Naive thymus-derived CD4-positive, alpha-beta T cell (primary cell): ENCODE data around the gene ALDH2. TPM values are rescaled to one million over a fixed set of nuclear protein-coding genes. Genes with fewer than 3 reads are reported as not detected.

Experiments used
- ATAC-seq: fragments of 150-1000 bp; cut with Tn5 transposase; 2 replicates; pipeline ENCODE4 v1.10.0; 2021; ENCODE audit warnings: mild to moderate bottlenecking, moderate library complexity
- CTCF ChIA-PET: fragments of 350-600 bp; sonication (Branson Sonifier 250); formaldehyde crosslinking; loops from one replicate; lab custom pipeline; 2021; ENCODE audit warnings: antibody characterized with exemption; lab: Charles Lee
- POLR2A ChIA-PET: fragments of 350-600 bp; sonication (Branson Sonifier 250); formaldehyde crosslinking; loops from one replicate; lab custom pipeline; 2021; ENCODE audit warnings: antibody characterized with exemption, inconsistent platforms; lab: Charles Lee
- DNase-seq, 9 donors: peaks; one replicate each; pipeline versions ENCODE4 v3.0.0 to v3.0.0-alpha.2; 2020 to 2022; ENCODE audit warnings: mixed read lengths in 1 of 9
- H3K27ac ChIP-seq: one replicate; pipeline ENCODE4 v1.7.0; 2013; ENCODE audit warnings: mild to moderate bottlenecking, low read depth, low read length, moderate library complexity
- H3K27me3 ChIP-seq, 2 donors: one replicate each; pipeline ENCODE4 v1.7.0; 2013; ENCODE audit warnings: low read length in 2 of 2, mild to moderate bottlenecking in 2 of 2, moderate library complexity in 2 of 2; ENCODE audit not compliant: control insufficient read depth in 2 of 2, insufficient read depth in 2 of 2
- H3K36me3 ChIP-seq, 3 experiments: 1 replicate in 2 of 3; 2 replicates in 1 of 3; pipeline ENCODE4 v1.7.0; 2013; ENCODE audit warnings: low read length in 3 of 3, mild to moderate bottlenecking in 3 of 3, moderate library complexity in 1 of 3; ENCODE audit not compliant: insufficient read depth in 3 of 3, control insufficient read depth in 2 of 3
- H3K4me1 ChIP-seq, 2 donors: one replicate each; pipeline ENCODE4 v1.7.0; 2013; ENCODE audit warnings: low read length in 2 of 2, mild to moderate bottlenecking in 2 of 2, moderate library complexity in 1 of 2; ENCODE audit not compliant: control insufficient read depth in 2 of 2, insufficient read depth in 2 of 2
- H3K4me3 ChIP-seq: 2 replicates; pipeline ENCODE4 v1.7.0; 2013; ENCODE audit warnings: mild to moderate bottlenecking, low read length
- H3K9me3 ChIP-seq, 3 experiments: 1 replicate in 2 of 3; 2 replicates in 1 of 3; pipeline ENCODE4 v1.7.0; 2013; ENCODE audit warnings: low read length in 3 of 3; ENCODE audit not compliant: control insufficient read depth in 2 of 3
- H3K27ac Mint-ChIP-seq, 9 donors: one replicate each; pipeline ENCODE4 v1.8.0; 2020 to 2022; ENCODE audit warnings: mixed read lengths in 9 of 9, mild to moderate bottlenecking in 8 of 9, moderate library complexity in 5 of 9, inconsistent platforms in 2 of 9
- H3K27me3 Mint-ChIP-seq, 5 donors: one replicate each; pipeline ENCODE4 v1.8.0; 2021 to 2022; ENCODE audit warnings: mixed read lengths in 5 of 5, mild to moderate bottlenecking in 1 of 5
- H3K36me3 Mint-ChIP-seq, 5 donors: one replicate each; pipeline ENCODE4 v1.8.0; 2020 to 2022; ENCODE audit warnings: mixed read lengths in 5 of 5, mild to moderate bottlenecking in 3 of 5, inconsistent platforms in 1 of 5
- H3K4me1 Mint-ChIP-seq, 7 donors: one replicate each; pipeline ENCODE4 v1.8.0; 2020 to 2022; ENCODE audit warnings: mixed read lengths in 7 of 7, mild to moderate bottlenecking in 3 of 7, inconsistent platforms in 1 of 7
- H3K4me3 Mint-ChIP-seq, 10 donors: one replicate each; pipeline ENCODE4 v1.8.0; 2020 to 2022; ENCODE audit warnings: mild to moderate bottlenecking in 10 of 10, mixed read lengths in 10 of 10, moderate library complexity in 6 of 10, inconsistent platforms in 2 of 10
- H3K9me3 Mint-ChIP-seq, 11 donors: one replicate each; pipeline ENCODE4 v1.8.0; 2020 to 2022; ENCODE audit warnings: mixed read lengths in 11 of 11, mild to moderate bottlenecking in 4 of 11, inconsistent platforms in 1 of 11, moderate library complexity in 1 of 11
- intact Hi-C, 2 donors: fragments of 100-400 bp; cut with micrococcal nuclease; formaldehyde crosslinking; loops; one replicate each; pipeline ENCODE4 v1.15.1; 2023
- polyA plus RNA-seq, 2 donors: library from polyadenylated mRNA; unstranded; fragments of 300-500 nt; fragmentation: Illumina TruSeq; gene quantifications; one replicate each; pipeline ENCODE4 v1.2.3, GENCODE V29; 2021
- total RNA-seq, 6 experiments: library from RNA in 5 of 6; stranded (reverse) in 5 of 6; gene quantifications; 1 replicate in 5 of 6; 2 replicates in 1 of 6; pipeline ENCODE4 v1.2.3 and lab custom pipeline; 2021 to 2026

Gene ALDH2
- total and polyA plus RNA-seq, 7 experiments from 2014 or later: 0.46 to 69.3 (median 3.3) TPM

DNA sequence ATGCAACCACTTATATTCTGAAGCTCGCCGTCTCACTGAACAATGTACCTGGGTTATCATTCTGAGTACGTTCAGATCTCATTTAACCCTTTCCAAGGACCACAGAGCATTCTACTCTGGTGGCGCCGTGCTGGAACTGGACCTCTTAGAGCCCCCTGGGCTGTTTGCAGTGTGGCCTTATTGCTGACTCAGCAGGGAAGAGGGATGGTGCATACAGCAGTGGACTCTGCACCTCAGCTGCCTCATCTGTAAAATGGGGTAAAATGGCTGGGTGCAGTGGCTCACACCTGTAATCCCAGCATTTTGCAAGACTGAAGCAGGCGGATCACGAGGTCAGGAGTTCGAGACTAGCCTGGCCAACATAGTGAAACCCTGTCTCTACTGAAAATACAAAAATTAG, 2.9 kb downstream of the ALDH2 start:
- H3K27me3 Mint-ChIP-seq: peaks cover 18 to 34% (median 26%) of the 10 kb centered on the region in 5 donors
- peaks cover 0 to 4% (median 3%) of the 10 kb centered on the region in 5 donors for H3K36me3 Mint-ChIP-seq
- CTCF ChIA-PET: no interaction called here

DNA sequence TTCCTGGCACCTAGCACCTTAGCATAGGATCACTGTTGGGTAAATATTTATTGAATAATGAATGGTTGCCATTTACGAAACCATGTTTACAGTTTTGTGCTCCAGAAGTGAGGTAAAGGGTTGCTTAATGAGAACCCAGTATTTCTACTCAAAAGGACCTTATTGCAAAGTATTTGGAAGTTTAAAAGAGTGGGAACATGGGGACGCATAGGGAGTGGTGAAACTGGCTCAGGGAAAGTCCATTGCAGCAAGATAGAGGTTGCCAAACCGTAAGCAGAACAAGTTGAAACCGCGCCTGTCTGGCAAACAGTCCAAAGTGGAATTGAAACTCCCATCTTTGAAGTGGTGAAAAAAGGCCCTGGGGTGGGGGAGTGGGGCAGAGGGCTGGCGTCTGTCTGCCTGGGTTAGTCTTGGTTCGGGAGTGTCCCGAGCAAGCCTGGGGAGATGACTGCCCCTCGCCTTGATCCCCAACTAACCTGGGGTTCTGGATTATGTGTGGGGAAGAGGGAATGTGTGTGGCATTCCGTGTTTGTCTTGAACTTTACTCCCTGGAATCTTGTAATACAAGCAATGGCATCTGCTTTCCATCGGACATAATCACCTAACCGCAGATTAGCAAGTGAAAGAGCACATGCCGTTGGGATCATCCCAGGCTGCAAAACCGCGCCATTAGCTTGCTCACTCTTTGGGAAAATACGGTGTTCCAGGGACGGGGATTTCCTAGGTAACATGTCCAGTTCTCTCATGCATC, 7.2 kb downstream of the ALDH2 start:
- no peaks in the 10 kb centered on the region for H3K36me3 Mint-ChIP-seq
- no peak overlapping the region for H3K4me3 ChIP-seq
- no peak overlapping the region for H3K27ac ChIP-seq
- H3K9me3 ChIP-seq: no peaks in the 10 kb centered on the region
- no peak overlapping the region for H3K27ac Mint-ChIP-seq
- H3K4me1 ChIP-seq: no peaks in the 10 kb centered on the region
- intact Hi-C loops: no loop called here
- ChIA-PET CTCF (no interaction called here), POLR2A (no interaction called here)
- peaks cover 0 to 20% (median 6%) of the 10 kb centered on the region in 7 donors for H3K4me1 Mint-ChIP-seq
- H3K4me3 Mint-ChIP-seq: no peak overlapping the region
- no peaks in the 10 kb centered on the region for H3K36me3 ChIP-seq
- DNase-seq: no peak
- ATAC-seq: peak; percentile 54
- no peaks in the 10 kb centered on the region for H3K27me3 ChIP-seq
- peaks cover 0 to 11% (median 0%) of the 10 kb centered on the region in 5 donors for H3K27me3 Mint-ChIP-seq
- no peaks in the 10 kb centered on the region for H3K9me3 Mint-ChIP-seq

More for the DNA sequence above, 2.9 kb downstream of the ALDH2 start:
- Histone ChIP-seq H3K9me3 (no peaks in the 10 kb centered on the region), H3K27ac (no peak overlapping the region), H3K4me3 (no peak overlapping the region), H3K36me3 (no peaks in the 10 kb centered on the region), H3K27me3 (peaks cover 0 to 3% of the 10 kb centered on the region in 2 donors), H3K4me1 (peaks cover 0 to 8% of the 10 kb centered on the region in 2 donors)
- Mint-ChIP-seq H3K4me3 (no peak overlapping the region), H3K9me3 (peaks cover 0 to 4% (median 0%) of the 10 kb centered on the region in 11 donors), H3K27ac (no peak overlapping the region), H3K4me1 (peaks cover 11 to 18% (median 14%) of the 10 kb centered on the region in 7 donors)
- DNase-seq (no peak), ATAC-seq (no peak)
- intact Hi-C loops: loop anchor here in 1 of 2 donors (5.0 kb wide), 1 partner anchor 43 kb away; no protein-coding TSS in a partner anchor
- POLR2A ChIA-PET: no interaction called here

DNA sequence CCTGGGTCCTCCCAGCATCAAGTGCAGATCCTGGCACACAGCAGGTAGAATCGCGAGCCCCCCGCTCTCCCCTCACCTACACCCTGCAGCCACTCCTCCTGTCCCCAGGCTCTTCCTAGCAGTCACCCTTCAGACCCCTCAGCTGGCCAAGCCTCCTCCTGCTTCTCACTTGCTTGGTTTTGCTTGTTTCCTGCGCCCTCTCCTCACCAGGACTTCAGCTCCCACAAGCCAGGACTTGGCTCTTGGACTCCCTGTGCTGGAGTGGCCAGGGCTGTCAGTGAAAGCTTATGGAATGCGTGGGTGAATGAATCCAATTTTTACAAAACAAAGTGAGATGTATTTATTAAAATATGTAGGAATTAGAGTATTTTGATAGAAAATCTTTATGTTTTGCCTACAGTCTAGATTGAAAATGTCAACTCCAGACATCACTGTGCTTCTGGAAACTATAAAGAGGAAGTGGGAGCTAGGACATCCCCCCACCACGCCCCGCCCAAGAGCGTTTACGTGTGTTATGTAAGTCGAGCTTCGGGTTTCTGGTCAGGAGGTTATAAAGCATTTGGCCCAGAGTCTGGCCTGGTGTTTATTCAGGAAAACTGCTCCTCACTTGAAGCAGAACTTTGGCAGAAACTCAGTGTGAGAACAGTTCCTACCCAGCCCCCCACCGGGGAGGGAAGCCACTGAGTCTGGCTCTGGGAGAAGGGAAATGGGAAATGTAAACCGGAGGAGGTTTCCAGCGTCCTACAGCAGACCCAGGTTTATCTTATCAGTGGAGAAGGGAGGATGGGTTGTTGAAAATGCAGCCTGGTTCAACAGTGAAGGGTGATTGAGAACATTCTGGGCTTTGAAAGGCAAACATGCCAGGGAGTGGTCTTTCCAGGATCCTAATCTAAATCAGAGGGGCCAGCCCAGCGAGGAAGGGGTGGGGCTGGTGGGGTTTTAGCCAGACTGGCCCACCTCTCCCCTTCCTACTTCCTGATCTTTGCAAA, 8.8 kb downstream of the ALDH2 start:
- DNase-seq (no peak), ATAC-seq (peak; percentile 77)
- Mint-ChIP-seq H3K27ac (peak overlapping the region in 2 of 9 donors; percentile 10 to 52), H3K9me3 (no peaks in the 10 kb centered on the region), H3K36me3 (no peaks in the 10 kb centered on the region), H3K4me1 (peaks cover 0 to 17% (median 6%) of the 10 kb centered on the region in 7 donors), H3K4me3 (peak overlapping the region in 1 of 10 donors; percentile 20), H3K27me3 (peaks cover 0 to 11% (median 0%) of the 10 kb centered on the region in 5 donors)
- no peaks in the 10 kb centered on the region for H3K9me3 ChIP-seq
- CTCF ChIA-PET: no interaction called here
- POLR2A ChIA-PET: no interaction called here
- no peaks in the 10 kb centered on the region for H3K27me3 ChIP-seq
- no peak overlapping the region for H3K27ac ChIP-seq
- H3K4me1 ChIP-seq: no peaks in the 10 kb centered on the region
- intact Hi-C loops: no loop called here
- no peaks in the 10 kb centered on the region for H3K36me3 ChIP-seq
- no peak overlapping the region for H3K4me3 ChIP-seq

DNA sequence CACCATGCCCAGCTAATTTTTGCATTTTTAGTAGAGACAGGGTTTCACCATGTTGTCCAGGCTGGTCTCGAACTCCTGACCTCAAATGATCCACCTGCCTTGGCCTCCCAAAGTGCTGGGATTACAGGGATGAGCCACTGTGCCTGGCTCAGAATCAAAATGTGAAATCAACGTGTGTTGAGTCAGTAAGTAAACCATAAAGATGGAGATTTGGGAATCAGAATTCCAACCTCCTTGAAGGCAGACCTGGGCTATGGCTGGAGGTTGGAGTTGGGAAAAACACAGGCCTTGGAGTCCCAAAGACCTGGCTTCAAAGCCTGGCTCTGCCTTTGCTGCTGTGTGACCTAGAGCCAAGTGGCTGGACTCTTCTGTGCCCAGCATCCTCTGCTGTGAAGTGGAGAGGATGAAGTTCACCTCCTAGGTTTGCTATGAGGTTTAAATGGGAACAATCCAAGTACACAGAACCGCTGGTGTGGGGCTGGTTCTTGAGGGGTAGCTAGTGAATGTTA, 10.2 kb downstream of the ALDH2 start:
- peaks cover 0 to 3% (median 2%) of the 10 kb centered on the region in 5 donors for H3K36me3 Mint-ChIP-seq
- DNase-seq (no peak), ATAC-seq (no peak)
- Histone ChIP-seq H3K9me3 (no peaks in the 10 kb centered on the region), H3K36me3 (no peaks in the 10 kb centered on the region), H3K27me3 (no peaks in the 10 kb centered on the region), H3K27ac (no peak overlapping the region), H3K4me3 (no peak overlapping the region), H3K4me1 (no peaks in the 10 kb centered on the region)
- peaks cover 0 to 11% (median 0%) of the 10 kb centered on the region in 5 donors for H3K27me3 Mint-ChIP-seq
- peaks cover 0 to 18% (median 6%) of the 10 kb centered on the region in 7 donors for H3K4me1 Mint-ChIP-seq
- ChIA-PET CTCF (no interaction called here), POLR2A (no interaction called here)
- intact Hi-C loops: no loop called here
- no peak overlapping the region for H3K4me3 Mint-ChIP-seq
- peaks cover 0 to 3% (median 0%) of the 10 kb centered on the region in 11 donors for H3K9me3 Mint-ChIP-seq
- no peak overlapping the region for H3K27ac Mint-ChIP-seq

DNA sequence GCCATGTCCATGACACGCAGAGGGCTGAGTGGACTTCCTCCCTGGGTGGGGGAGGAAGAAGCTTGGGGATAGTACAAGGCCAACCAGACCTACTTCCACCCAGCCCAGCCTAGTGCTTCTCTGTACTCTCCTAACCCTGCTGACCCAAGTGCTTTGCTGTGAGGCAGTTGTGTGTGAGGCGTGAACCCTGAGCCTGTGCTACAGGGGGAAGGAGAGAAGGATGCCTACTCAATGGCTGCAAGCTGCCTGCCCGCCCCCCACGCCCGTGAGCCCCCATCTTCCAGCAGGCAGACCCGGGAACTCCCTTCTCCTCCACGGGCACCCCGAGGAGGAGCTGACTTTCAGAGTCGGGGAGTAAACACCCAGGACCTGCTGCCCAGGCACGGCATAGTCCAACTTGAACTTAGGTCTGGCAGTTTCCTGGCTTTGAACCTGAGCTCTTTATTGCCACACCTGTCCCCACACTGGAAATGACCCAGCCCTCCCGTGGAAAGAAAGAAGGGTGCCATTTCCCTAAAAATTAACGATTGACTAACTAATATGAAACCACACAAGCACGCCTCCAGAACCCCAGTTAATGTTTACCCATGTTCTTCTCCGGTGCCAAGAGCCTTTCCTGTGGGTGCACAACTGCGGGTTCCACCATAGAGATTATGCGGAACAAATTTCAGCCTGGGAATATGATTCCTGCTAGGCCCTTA, 10.8 kb downstream of the ALDH2 start:
- Mint-ChIP-seq H3K36me3 (peaks cover 0 to 6% (median 3%) of the 10 kb centered on the region in 5 donors), H3K27ac (no peak overlapping the region), H3K27me3 (peaks cover 0 to 11% (median 0%) of the 10 kb centered on the region in 5 donors), H3K4me3 (no peak overlapping the region), H3K9me3 (peaks cover 0 to 3% (median 0%) of the 10 kb centered on the region in 11 donors), H3K4me1 (peaks cover 0 to 18% (median 6%) of the 10 kb centered on the region in 7 donors)
- no peaks in the 10 kb centered on the region for H3K36me3 ChIP-seq
- peak; percentile 66 for ATAC-seq
- ChIA-PET POLR2A (no interaction called here), CTCF (no interaction called here)
- H3K4me3 ChIP-seq: no peak overlapping the region
- H3K4me1 ChIP-seq: no peaks in the 10 kb centered on the region
- no peak for DNase-seq
- intact Hi-C loops: no loop called here
- H3K9me3 ChIP-seq: no peaks in the 10 kb centered on the region
- H3K27me3 ChIP-seq: no peaks in the 10 kb centered on the region
- no peak overlapping the region for H3K27ac ChIP-seq

DNA sequence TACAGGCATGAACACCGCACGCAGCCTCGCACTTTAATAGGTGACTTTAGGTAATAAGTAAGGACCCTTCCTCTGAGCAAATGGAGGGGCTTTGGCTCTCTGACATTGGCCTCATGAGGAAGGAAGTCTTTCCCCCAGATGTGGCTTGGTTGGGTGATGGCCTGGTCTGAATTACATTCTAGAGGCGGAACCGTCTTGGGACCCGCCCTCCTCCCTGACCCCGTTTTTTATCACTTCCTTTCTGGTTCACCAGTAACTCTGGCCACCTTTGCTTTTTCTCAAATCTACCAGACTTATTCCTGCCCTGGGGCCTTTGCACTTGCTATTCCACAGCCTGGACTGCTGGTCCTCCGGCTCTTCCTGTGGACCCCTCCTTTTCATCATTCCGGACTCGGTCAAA, 13.4 kb downstream of the ALDH2 start:
- Mint-ChIP-seq H3K9me3 (peaks cover 0 to 3% (median 0%) of the 10 kb centered on the region in 11 donors), H3K4me1 (peaks cover 0 to 15% (median 6%) of the 10 kb centered on the region in 7 donors), H3K27ac (no peak overlapping the region), H3K4me3 (no peak overlapping the region), H3K36me3 (peaks cover 0 to 6% (median 3%) of the 10 kb centered on the region in 5 donors), H3K27me3 (peaks cover 0 to 7% (median 0%) of the 10 kb centered on the region in 5 donors)
- intact Hi-C loops: no loop called here
- no peaks in the 10 kb centered on the region for H3K36me3 ChIP-seq
- no peak overlapping the region for H3K4me3 ChIP-seq
- no peaks in the 10 kb centered on the region for H3K4me1 ChIP-seq
- H3K9me3 ChIP-seq: no peaks in the 10 kb centered on the region
- no peaks in the 10 kb centered on the region for H3K27me3 ChIP-seq
- ChIA-PET POLR2A (no interaction called here), CTCF (no interaction called here)
- DNase-seq (no peak), ATAC-seq (no peak)
- no peak overlapping the region for H3K27ac ChIP-seq
